Heart right ventricle (tissue), 16 donors: ENCODE measurements around the gene POU2F3. TPM values are rescaled to one million over a fixed set of nuclear protein-coding genes. Genes with fewer than 3 reads are reported as not detected.
"Not testable (repeated sequence)": the region's sequence is repeated elsewhere in the genome, so short reads cannot be mapped to it uniquely, and the experiment has no call there.

Source experiments
- ATAC-seq, 8 donors: fragments of 200-7000 bp; cut with Tn5 transposase; one replicate each; pipeline ENCODE4 v1.9.1; 2020; ENCODE audit warnings: mild to moderate bottlenecking in 8 of 8, moderate library complexity in 8 of 8, moderate number of reproducible peaks in 1 of 8
- DNase-seq, 2 donors: peaks; one replicate each; pipeline ENCODE4 v3.0.0-alpha.2; 2020
- H3K27ac ChIP-seq, 10 donors: fragments of 200-600 bp; sonication (generic) in 2 of 10; one replicate each; pipeline versions ENCODE4 v1.5.0 to v1.8.0; 2020 to 2022; ENCODE audit warnings: mild to moderate bottlenecking in 3 of 10
- H3K27me3 ChIP-seq, 7 donors: fragments of 200-600 bp; one replicate each; pipeline ENCODE4 v1.8.0; 2021 to 2022; ENCODE audit warnings: mild to moderate bottlenecking in 2 of 7
- H3K36me3 ChIP-seq, 9 donors: fragments of 200-600 bp; sonication (generic) in 1 of 9; one replicate each; pipeline versions ENCODE4 v1.5.0 to v1.8.0; 2020 to 2022; ENCODE audit warnings: mild to moderate bottlenecking in 2 of 9
- H3K4me1 ChIP-seq, 9 donors: fragments of 200-600 bp; sonication (generic) in 1 of 9; one replicate each; pipeline versions ENCODE4 v1.5.0 to v1.8.0; 2020 to 2022; ENCODE audit warnings: mild to moderate bottlenecking in 4 of 9
- H3K4me3 ChIP-seq, 10 donors: fragments of 200-600 bp; sonication (generic) in 2 of 10; one replicate each; pipeline versions ENCODE4 v1.5.0 to v1.8.0; 2020 to 2022; ENCODE audit warnings: mild to moderate bottlenecking in 7 of 10, moderate library complexity in 2 of 10
- H3K9me3 ChIP-seq, 11 donors: fragments of 200-600 bp in 10 of 11; sonication (generic) in 2 of 11; one replicate each; pipeline versions ENCODE4 v1.5.0 to v1.8.0; 2013 to 2022; ENCODE audit warnings: mild to moderate bottlenecking in 2 of 11, control low read depth in 1 of 11, moderate library complexity in 1 of 11
- CTCF ChIP-seq, 9 donors: fragments of 200-600 bp; sonication (generic) in 2 of 9; IDR thresholded peaks; one replicate each; pipeline versions ENCODE4 v1.5.0 to v1.8.0; 2021 to 2022; ENCODE audit warnings: antibody characterized with exemption in 9 of 9, mild to moderate bottlenecking in 5 of 9, moderate library complexity in 1 of 9
- WGBS, 2 donors: extraction: QIAGEN DNeasy Blood & Tissue Kit; methylation state at CpG; one replicate each; pipeline ENCODE4 v1.1.7; 2013; ENCODE audit warnings: inconsistent platforms in 1 of 2; 5-methylcytosine and 5-hydroxymethylcytosine counted together
- intact Hi-C, 10 donors: fragments of 100-400 bp; cut with DNase I; formaldehyde crosslinking; loops; one replicate each; pipeline versions ENCODE4 v1.11.1 to v1.14.2; 2022
- polyA plus RNA-seq, 2 donors: library from polyadenylated mRNA; stranded (reverse); fragments of 200-250 nt; gene quantifications; one replicate each; pipeline ENCODE4 v1.2.3, GENCODE V29; 2013
- total RNA-seq, 10 donors: library from RNA; stranded (reverse); fragmentation: NEBNext Ultra II Directional in 3 of 10; extraction: Animal tissue kit (Norgen Biotek cat#: 25700) in 3 of 10; gene quantifications; one replicate each; pipeline versions ENCODE4 v1.2.1 to v1.2.4, GENCODE V29; 2021 to 2023
- donor health status: Arrhythmogenic right ventricular cardiomyopathy.
- donor health status: ischemic (EF 13 %, LVEDD 7.1; RV severe dilation, severe dysfunction).
- donor health status: healthy with polysubstance abuse.
- donor health status: DM: no; HTN: yes; CAD: no.
- donor health status: DM: no; HTN: no; CAD: no.
- donor health status: ischemic (EF 25% LVEDD 6.9; RV normal size, moderate dysfunction).
- donor health status: ischemic (EF 25% LVEDD 5.7; RV mildly dilated, moderate dysfunction).
- donor health status: healthy.
- donor health status: DM: yes; HTN: yes; CAD: no.
- donor health status: Ischemic cardiomyopathy.
- donor health status: ischemic (EF 35%, LVEDD 5.7; RV mildly dilated, moderate dysfunction).
- donor health status: nonischemic (EF 11% LVEDD 7.7; RV severe dilation, severe dysfunction).
- donor health status: DM: yes; HTN: yes; CAD: no.
- donor health status: PGD.
- donor health status: ischemic (EF 29% LVEDD 5.4; RV normal size, mild dysfunction).
- donor health status: nonischemic (EF 23%, LVEDD 6.1; RV moderate dilation, normal function).

The POU2F3 gene
- total and polyA plus RNA-seq, 12 donors = 0.03 to 0.15 TPM; not detected in 10

GRCh38 chr11:120249279-120250262, 9.6 kb downstream of the POU2F3 start:
- TF ChIP-seq CTCF (IDR thresholded peaks at IDR 0.05) = no peak
- Histone ChIP-seq H3K27me3 (peaks cover 0 to 74% (median 67%) of the 10 kb centered on the region in 7 donors), H3K27ac (no peak overlapping the region), H3K36me3 (no peaks in the 10 kb centered on the region), H3K9me3 (no peaks in the 10 kb centered on the region), H3K4me3 (no peak overlapping the region), H3K4me1 (peaks cover 0 to 13% (median 0%) of the 10 kb centered on the region in 9 donors)
- 77 to 83% methylated on average over 8 of the region's 8 CpGs for WGBS, 2 donors
- intact Hi-C loops = no loop called here
- DNase-seq (no peak), ATAC-seq (no peak)

DNA sequence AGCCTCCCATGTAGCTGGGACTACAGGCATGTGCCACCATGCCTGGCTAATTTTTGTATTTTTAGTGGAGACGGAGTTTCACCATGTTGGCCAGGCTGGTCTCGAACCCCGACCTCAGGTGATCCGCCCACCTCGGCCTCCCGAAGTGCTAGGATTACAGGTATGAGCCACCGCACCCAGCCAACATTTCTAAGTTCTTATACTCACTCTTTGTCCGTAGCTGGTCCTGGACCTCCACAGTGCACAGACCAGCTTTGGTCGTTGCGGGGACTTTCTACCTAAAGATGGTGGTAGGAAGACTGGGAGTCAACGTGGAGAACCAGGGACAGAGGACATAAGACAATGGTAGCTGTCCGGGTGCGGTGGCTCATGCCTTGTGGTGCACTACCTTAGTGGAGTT, 13.4 kb downstream of the POU2F3 start:
- WGBS, 2 donors = 92 to 94% methylated on average over 13 of the region's 13 CpGs
- H3K27ac ChIP-seq, H3K4me3 ChIP-seq, intact Hi-C loops, H3K9me3 ChIP-seq, DNase-seq, H3K36me3 ChIP-seq, ATAC-seq: not testable (repeated sequence)
- H3K4me1 ChIP-seq = peaks cover 0 to 16% (median 9%) of the 10 kb centered on the region in 9 donors
- peaks cover 0 to 90% (median 73%) of the 10 kb centered on the region in 7 donors for H3K27me3 ChIP-seq

DNA sequence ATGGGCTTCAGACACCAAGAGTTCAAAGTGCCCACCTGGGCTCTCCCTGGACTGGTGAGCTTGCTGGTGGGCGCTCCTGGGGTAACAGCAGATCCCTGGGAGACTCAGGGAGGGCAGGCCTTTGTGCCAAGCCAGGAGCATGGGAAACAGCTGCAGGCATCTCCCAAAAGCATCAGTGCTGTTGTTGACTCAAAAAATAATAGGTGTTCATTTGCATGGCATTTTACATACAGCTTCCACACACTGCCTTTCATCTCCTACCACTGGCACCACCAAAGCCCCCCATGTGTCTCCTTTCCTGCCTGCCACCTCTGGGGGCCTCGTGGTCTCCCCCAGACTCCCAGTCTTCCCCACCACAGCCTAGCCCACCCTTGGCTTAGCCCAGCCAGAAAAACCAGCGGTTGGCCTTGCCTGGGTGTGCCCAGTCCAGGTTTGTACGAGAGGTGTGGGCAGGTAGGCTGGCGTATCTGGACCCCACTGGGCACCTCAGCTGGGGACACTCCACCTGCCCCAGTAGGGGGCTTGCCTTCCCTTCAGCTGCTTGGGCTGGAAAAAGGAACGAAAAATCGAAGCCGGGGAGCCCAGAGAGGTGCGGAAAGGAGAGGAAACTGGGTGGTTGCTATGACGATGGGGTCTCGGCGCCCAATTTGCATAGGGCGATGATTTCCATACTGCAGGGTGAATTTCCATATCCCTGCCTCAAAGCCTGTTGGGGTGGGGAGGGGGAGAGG, 15.0 kb downstream of the POU2F3 start:
- DNase-seq (no peak), ATAC-seq (no peak)
- 25 to 26% methylated on average over 13 of the region's 13 CpGs for WGBS, 2 donors
- Histone ChIP-seq H3K4me3 (no peak overlapping the region), H3K9me3 (no peaks in the 10 kb centered on the region), H3K27me3 (peaks cover 0 to 80% (median 66%) of the 10 kb centered on the region in 7 donors), H3K36me3 (no peaks in the 10 kb centered on the region), H3K27ac (no peak overlapping the region), H3K4me1 (peaks cover 0 to 16% (median 8%) of the 10 kb centered on the region in 9 donors)
- intact Hi-C loops = no loop called here
- no peak for TF ChIP-seq CTCF (IDR thresholded peaks at IDR 0.05)

GRCh38 chr11:120255519-120255866, 15.6 kb downstream of the POU2F3 start:
- no peak for DNase-seq
- peaks cover 0 to 78% (median 61%) of the 10 kb centered on the region in 7 donors for H3K27me3 ChIP-seq
- TF ChIP-seq CTCF (IDR thresholded peaks at IDR 0.05) = no peak
- intact Hi-C loops = no loop called here
- H3K4me1 ChIP-seq = peaks cover 0 to 16% (median 8%) of the 10 kb centered on the region in 9 donors
- no peaks in the 10 kb centered on the region for H3K36me3 ChIP-seq
- H3K9me3 ChIP-seq = no peaks in the 10 kb centered on the region
- no peak overlapping the region for H3K4me3 ChIP-seq
- H3K27ac ChIP-seq = no peak overlapping the region
- ATAC-seq = no peak
- WGBS, 2 donors = 12% methylated on average over 9 of the region's 9 CpGs
